Measurements from ENCODE around the gene DEPDC5.

Gene DEPDC5

DNA sequence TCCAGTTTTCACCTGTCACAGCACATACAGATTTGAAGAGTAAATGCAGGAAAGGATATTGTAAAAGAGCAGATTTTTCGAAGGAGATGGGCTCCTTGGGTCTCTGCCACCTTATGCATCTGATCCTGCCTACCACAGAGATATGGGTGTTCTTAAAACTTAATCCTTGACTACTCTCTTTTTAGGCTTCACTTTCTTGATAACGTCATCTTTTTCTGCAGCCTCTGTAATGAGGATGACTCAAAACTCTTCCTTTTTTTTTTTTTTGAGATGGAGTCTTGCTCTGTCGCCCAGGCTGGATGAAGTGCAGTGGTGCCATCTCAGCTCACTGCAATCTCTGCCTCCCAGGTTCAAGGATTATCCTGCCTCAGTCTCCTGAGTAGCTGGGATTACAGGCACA is 11.7 kb upstream of the DEPDC5 start:
- H4K20me1 ChIP-seq (ENCODE audit: control insufficient read depth, insufficient read depth, low read depth, low read length): peaks cover 2% of the 10 kb centered on the region; the same call in 1 of the 2 replicates
- no peak for TF ChIP-seq EZH2phosphoT487 (IDR thresholded peaks at IDR 0.05; ENCODE audit: borderline replicate concordance, low read length)
- TF ChIP-seq, protein P1, sequence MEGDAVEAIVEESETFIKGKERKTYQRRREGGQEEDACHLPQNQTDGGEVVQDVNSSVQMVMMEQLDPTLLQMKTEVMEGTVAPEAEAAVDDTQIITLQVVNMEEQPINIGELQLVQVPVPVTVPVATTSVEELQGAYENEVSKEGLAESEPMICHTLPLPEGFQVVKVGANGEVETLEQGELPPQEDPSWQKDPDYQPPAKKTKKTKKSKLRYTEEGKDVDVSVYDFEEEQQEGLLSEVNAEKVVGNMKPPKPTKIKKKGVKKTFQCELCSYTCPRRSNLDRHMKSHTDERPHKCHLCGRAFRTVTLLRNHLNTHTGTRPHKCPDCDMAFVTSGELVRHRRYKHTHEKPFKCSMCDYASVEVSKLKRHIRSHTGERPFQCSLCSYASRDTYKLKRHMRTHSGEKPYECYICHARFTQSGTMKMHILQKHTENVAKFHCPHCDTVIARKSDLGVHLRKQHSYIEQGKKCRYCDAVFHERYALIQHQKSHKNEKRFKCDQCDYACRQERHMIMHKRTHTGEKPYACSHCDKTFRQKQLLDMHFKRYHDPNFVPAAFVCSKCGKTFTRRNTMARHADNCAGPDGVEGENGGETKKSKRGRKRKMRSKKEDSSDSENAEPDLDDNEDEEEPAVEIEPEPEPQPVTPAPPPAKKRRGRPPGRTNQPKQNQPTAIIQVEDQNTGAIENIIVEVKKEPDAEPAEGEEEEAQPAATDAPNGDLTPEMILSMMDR (IDR thresholded peaks at IDR 0.05; ENCODE audit: low read depth, low read length, poor library complexity, severe bottlenecking): no peak
- H3K9me2 ChIP-seq (replicated peaks; ENCODE audit: control insufficient read depth, low read length): no peaks in the 10 kb centered on the region
- H3K79me2 ChIP-seq (ENCODE audit: control insufficient read depth, low read length): peaks cover 96% of the 10 kb centered on the region
- H3K4me2 ChIP-seq (ENCODE audit: low read length): no peak overlapping the region
- H3K27ac ChIP-seq (ENCODE audit: low read depth, low read length): no peak overlapping the region
- no peak overlapping the region for H3K4me3 ChIP-seq (ENCODE audit: low read length)
- H3K36me3 ChIP-seq (ENCODE audit: control insufficient read depth, low read length): peaks cover 67% of the 10 kb centered on the region
- no peaks in the 10 kb centered on the region for H3K9me3 ChIP-seq (ENCODE audit: control insufficient read depth, insufficient read depth, low read length)
- no peaks in the 10 kb centered on the region for H3F3A ChIP-seq (ENCODE audit: control insufficient read depth, insufficient read depth)
- H3K27me3 ChIP-seq (ENCODE audit: control insufficient read depth, low read length): no peaks in the 10 kb centered on the region
- H3K4me1 ChIP-seq (ENCODE audit: control insufficient read depth, low read length): no peaks in the 10 kb centered on the region

DNA sequence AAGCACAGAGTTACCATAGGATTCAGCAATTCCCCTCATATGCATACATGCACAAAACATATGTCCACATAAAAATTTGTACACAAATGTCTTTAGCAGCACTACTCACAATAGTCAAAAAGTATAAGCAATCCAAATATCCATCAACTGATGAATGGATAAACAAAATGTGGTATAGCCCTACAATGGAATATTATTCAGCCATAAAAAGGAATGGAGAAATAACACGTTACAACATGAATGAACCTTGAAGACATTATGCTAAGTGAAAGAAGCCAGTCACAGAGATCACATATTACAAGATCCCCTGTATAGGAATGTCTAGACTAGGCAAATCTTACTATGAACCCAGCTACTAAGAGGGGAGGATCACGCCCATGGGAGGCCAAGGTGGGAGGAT is 11.1 kb upstream of the DEPDC5 start:
- no peaks in the 10 kb centered on the region for H3K9me2 ChIP-seq (replicated peaks; ENCODE audit: control insufficient read depth, low read length)
- no peak overlapping the region for H3K27ac ChIP-seq (ENCODE audit: low read depth, low read length)
- H3K27me3 ChIP-seq (ENCODE audit: control insufficient read depth, low read length): no peaks in the 10 kb centered on the region
- H3K9me3 ChIP-seq (ENCODE audit: control insufficient read depth, insufficient read depth, low read length): no peaks in the 10 kb centered on the region
- no peak overlapping the region for H3K4me3 ChIP-seq (ENCODE audit: low read length)
- no peak for TF ChIP-seq EZH2phosphoT487 (IDR thresholded peaks at IDR 0.05; ENCODE audit: borderline replicate concordance, low read length)
- TF ChIP-seq, protein P1 (IDR thresholded peaks at IDR 0.05; ENCODE audit: low read depth, low read length, poor library complexity, severe bottlenecking): no peak
- H3K36me3 ChIP-seq (ENCODE audit: control insufficient read depth, low read length): peaks cover 69% of the 10 kb centered on the region
- peaks cover 96% of the 10 kb centered on the region for H3K79me2 ChIP-seq (ENCODE audit: control insufficient read depth, low read length)
- peaks cover 5% of the 10 kb centered on the region for H3K4me1 ChIP-seq (ENCODE audit: control insufficient read depth, low read length)
- H3F3A ChIP-seq (ENCODE audit: control insufficient read depth, insufficient read depth): no peaks in the 10 kb centered on the region
- H4K20me1 ChIP-seq (ENCODE audit: control insufficient read depth, insufficient read depth, low read depth, low read length): peaks cover 2% of the 10 kb centered on the region; the same call in 1 of the 2 replicates
- H3K4me2 ChIP-seq (ENCODE audit: low read length): no peak overlapping the region

DNA sequence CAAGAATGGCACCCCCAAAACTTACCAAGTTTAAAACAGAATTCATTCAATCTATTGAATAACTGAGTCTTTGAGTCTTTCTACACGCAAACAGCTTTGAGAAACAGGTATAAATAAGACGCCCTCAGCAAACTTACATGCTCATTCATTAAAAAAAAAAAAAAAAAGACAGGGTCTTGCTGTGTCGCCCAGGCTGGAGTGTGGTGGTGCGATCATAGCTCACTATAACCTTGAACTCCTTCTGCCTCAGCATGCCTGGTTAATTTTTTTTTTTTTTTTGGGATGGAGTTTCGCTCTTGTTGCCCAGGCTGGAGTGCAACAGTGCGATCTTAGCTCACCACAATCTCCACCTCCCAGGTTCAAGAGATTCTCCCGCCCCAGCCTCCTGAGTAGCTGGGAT is 9.9 kb upstream of the DEPDC5 start:
- H3K4me3 ChIP-seq (ENCODE audit: low read length): no peak overlapping the region
- H3K27me3 ChIP-seq (ENCODE audit: control insufficient read depth, low read length): no peaks in the 10 kb centered on the region
- no peaks in the 10 kb centered on the region for H3K9me2 ChIP-seq (replicated peaks; ENCODE audit: control insufficient read depth, low read length)
- H3K79me2 ChIP-seq (ENCODE audit: control insufficient read depth, low read length): peaks cover 96% of the 10 kb centered on the region
- H3K4me1 ChIP-seq (ENCODE audit: control insufficient read depth, low read length): peaks cover 16% of the 10 kb centered on the region
- no peaks in the 10 kb centered on the region for H3K9me3 ChIP-seq (ENCODE audit: control insufficient read depth, insufficient read depth, low read length)
- H3K36me3 ChIP-seq (ENCODE audit: control insufficient read depth, low read length): peaks cover 67% of the 10 kb centered on the region
- H4K20me1 ChIP-seq (ENCODE audit: control insufficient read depth, insufficient read depth, low read depth, low read length): 0 out of 2 replicates have a peak, but pooled peaks cover 2% of the 10 kb centered on the region
- H3K27ac ChIP-seq (ENCODE audit: low read depth, low read length): no peak overlapping the region
- no peak overlapping the region for H3K4me2 ChIP-seq (ENCODE audit: low read length)
- H3F3A ChIP-seq (ENCODE audit: control insufficient read depth, insufficient read depth): no peaks in the 10 kb centered on the region
- TF ChIP-seq EZH2phosphoT487 (IDR thresholded peaks at IDR 0.05; ENCODE audit: borderline replicate concordance, low read length): no peak
- TF ChIP-seq, protein P1 (IDR thresholded peaks at IDR 0.05; ENCODE audit: low read depth, low read length, poor library complexity, severe bottlenecking): no peak
